MM.1S (cell line): ENCODE data around the gene PBXIP1.

Experiments used
- DNase-seq: peaks from one replicate; pipeline ENCODE4 v3.0.0-alpha.2; 2015
- H2AFZ ChIP-seq: fragments of 300-600 bp; sonication (generic); 2 replicates; pipeline ENCODE4 v1.6.0; 2016; ENCODE audit warnings: antibody characterized with exemption, low read length
- H3F3A ChIP-seq: fragments of 300-600 bp; sonication (generic); 2 replicates; pipeline ENCODE4 v1.6.1; 2016; ENCODE audit warnings: mild to moderate bottlenecking, antibody characterized with exemption, low read length, moderate library complexity, mixed read lengths; ENCODE audit not compliant: insufficient read depth
- H3K27ac ChIP-seq: fragments of 300-600 bp; sonication (generic); 2 replicates; pipeline ENCODE4 v1.5.1; 2016; ENCODE audit warnings: mild to moderate bottlenecking, low read length
- H3K27me3 ChIP-seq: fragments of 300-600 bp; sonication (generic); replicated peaks from 2 replicates; pipeline ENCODE4 v1.6.0; 2016; ENCODE audit warnings: low read length; ENCODE audit not compliant: insufficient read depth
- H3K36me3 ChIP-seq: fragments of 300-600 bp; sonication (generic); replicated peaks from 2 replicates; pipeline ENCODE4 v1.6.1; 2016; ENCODE audit warnings: mild to moderate bottlenecking, low read length, mixed read lengths; ENCODE audit not compliant: insufficient read depth
- H3K4me1 ChIP-seq: fragments of 300-600 bp; sonication (generic); 2 replicates; pipeline ENCODE4 v1.6.1; 2016; ENCODE audit warnings: low read length, mixed read lengths
- H3K4me2 ChIP-seq: fragments of 300-600 bp; sonication (generic); 2 replicates; pipeline ENCODE4 v1.6.0; 2016; ENCODE audit warnings: low read depth, low read length
- H3K4me3 ChIP-seq: fragments of 300-600 bp; sonication (generic); 2 replicates; pipeline ENCODE4 v1.5.1; 2016; ENCODE audit warnings: low read length, mixed read lengths
- H3K79me2 ChIP-seq: fragments of 300-600 bp; sonication (generic); 2 replicates; pipeline ENCODE4 v1.6.1; 2016; ENCODE audit warnings: mixed run types, low read length, mixed read lengths
- H3K9ac ChIP-seq: fragments of 300-600 bp; sonication (generic); 2 replicates; pipeline ENCODE4 v1.6.1; 2016; ENCODE audit warnings: low read length, mixed read lengths
- H3K9me2 ChIP-seq: fragments of 300-600 bp; sonication (generic); replicated peaks from 2 replicates; pipeline ENCODE4 v1.6.1; 2016; ENCODE audit warnings: mild to moderate bottlenecking, low read length, mixed read lengths; ENCODE audit not compliant: insufficient read depth
- H3K9me3 ChIP-seq: fragments of 300-600 bp; sonication (generic); replicated peaks from 2 replicates; pipeline ENCODE4 v1.6.1; 2016; ENCODE audit warnings: mild to moderate bottlenecking, low read length, mixed read lengths; ENCODE audit not compliant: insufficient read depth
- H4K20me1 ChIP-seq: fragments of 300-600 bp; sonication (generic); 2 replicates; pipeline ENCODE4 v1.6.1; 2016; ENCODE audit warnings: mild to moderate bottlenecking, low read length, moderate library complexity, mixed read lengths; ENCODE audit not compliant: insufficient read depth
- EZH2 ChIP-seq: fragments of 300-600 bp; sonication (generic); optimal IDR thresholded peaks from 2 replicates; pipeline ENCODE3; 2017; ENCODE audit warnings: low read depth, mild to moderate bottlenecking, antibody characterized with exemption, low read length, mixed read lengths
- EZH2phosphoT487 ChIP-seq: fragments of 300-600 bp; sonication (generic); IDR thresholded peaks from 2 replicates; pipeline ENCODE4 v1.6.1; 2018; ENCODE audit warnings: antibody characterized with exemption, low read length
- TF ChIP-seq, protein P1 (sequence below): fragments of 300-600 bp; sonication (generic); IDR thresholded peaks from 2 replicates; pipeline ENCODE4 v1.5.1; 2016; ENCODE audit warnings: antibody characterized with exemption, low read length, mixed read lengths

The PBXIP1 gene

GRCh38 chr1:154972213-154972516, 16.3 kb upstream of the PBXIP1 start:
- Histone ChIP-seq H3K4me3 (no peak overlapping the region), H2AFZ (no peak overlapping the region), H3K9ac (no peak overlapping the region), H3K27ac (no peak overlapping the region), H3K79me2 (peaks cover 91% of the 10 kb centered on the region), H3K4me2 (peak overlapping the region; percentile 64; the same call in 1 of the 2 replicates), H3K9me2 (no peaks in the 10 kb centered on the region), H3F3A (peaks cover 39% of the 10 kb centered on the region), H4K20me1 (no peaks in the 10 kb centered on the region), H3K4me1 (peaks cover 42% of the 10 kb centered on the region), H3K36me3 (peaks cover 11% of the 10 kb centered on the region), H3K9me3 (no peaks in the 10 kb centered on the region), H3K27me3 (no peaks in the 10 kb centered on the region)
- no peak for DNase-seq
- TF ChIP-seq EZH2phosphoT487 = no peak
- TF ChIP-seq, protein P1, sequence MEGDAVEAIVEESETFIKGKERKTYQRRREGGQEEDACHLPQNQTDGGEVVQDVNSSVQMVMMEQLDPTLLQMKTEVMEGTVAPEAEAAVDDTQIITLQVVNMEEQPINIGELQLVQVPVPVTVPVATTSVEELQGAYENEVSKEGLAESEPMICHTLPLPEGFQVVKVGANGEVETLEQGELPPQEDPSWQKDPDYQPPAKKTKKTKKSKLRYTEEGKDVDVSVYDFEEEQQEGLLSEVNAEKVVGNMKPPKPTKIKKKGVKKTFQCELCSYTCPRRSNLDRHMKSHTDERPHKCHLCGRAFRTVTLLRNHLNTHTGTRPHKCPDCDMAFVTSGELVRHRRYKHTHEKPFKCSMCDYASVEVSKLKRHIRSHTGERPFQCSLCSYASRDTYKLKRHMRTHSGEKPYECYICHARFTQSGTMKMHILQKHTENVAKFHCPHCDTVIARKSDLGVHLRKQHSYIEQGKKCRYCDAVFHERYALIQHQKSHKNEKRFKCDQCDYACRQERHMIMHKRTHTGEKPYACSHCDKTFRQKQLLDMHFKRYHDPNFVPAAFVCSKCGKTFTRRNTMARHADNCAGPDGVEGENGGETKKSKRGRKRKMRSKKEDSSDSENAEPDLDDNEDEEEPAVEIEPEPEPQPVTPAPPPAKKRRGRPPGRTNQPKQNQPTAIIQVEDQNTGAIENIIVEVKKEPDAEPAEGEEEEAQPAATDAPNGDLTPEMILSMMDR = no peak
- TF ChIP-seq EZH2 = no peak

GRCh38 chr1:154971341-154971998, 15.6 kb upstream of the PBXIP1 start:
- no peaks in the 10 kb centered on the region for H3K27me3 ChIP-seq
- H3F3A ChIP-seq = peaks cover 38% of the 10 kb centered on the region
- peak overlapping the region; percentile 53 for H3K4me3 ChIP-seq
- peak overlapping the region; percentile 86 for H3K4me2 ChIP-seq
- peaks cover 38% of the 10 kb centered on the region for H3K4me1 ChIP-seq
- TF ChIP-seq EZH2phosphoT487 (no peak), EZH2 (no peak)
- TF ChIP-seq, protein P1 = no peak
- H3K36me3 ChIP-seq = peaks cover 14% of the 10 kb centered on the region
- H3K9ac ChIP-seq = peak overlapping the region; percentile 73
- no peaks in the 10 kb centered on the region for H3K9me2 ChIP-seq
- peaks cover 91% of the 10 kb centered on the region for H3K79me2 ChIP-seq
- H2AFZ ChIP-seq = peak overlapping the region; percentile 4; the same call in 1 of the 2 replicates
- no peaks in the 10 kb centered on the region for H3K9me3 ChIP-seq
- no peaks in the 10 kb centered on the region for H4K20me1 ChIP-seq
- peak overlapping the region; percentile 65 for H3K27ac ChIP-seq
- DNase-seq = no peak

DNA sequence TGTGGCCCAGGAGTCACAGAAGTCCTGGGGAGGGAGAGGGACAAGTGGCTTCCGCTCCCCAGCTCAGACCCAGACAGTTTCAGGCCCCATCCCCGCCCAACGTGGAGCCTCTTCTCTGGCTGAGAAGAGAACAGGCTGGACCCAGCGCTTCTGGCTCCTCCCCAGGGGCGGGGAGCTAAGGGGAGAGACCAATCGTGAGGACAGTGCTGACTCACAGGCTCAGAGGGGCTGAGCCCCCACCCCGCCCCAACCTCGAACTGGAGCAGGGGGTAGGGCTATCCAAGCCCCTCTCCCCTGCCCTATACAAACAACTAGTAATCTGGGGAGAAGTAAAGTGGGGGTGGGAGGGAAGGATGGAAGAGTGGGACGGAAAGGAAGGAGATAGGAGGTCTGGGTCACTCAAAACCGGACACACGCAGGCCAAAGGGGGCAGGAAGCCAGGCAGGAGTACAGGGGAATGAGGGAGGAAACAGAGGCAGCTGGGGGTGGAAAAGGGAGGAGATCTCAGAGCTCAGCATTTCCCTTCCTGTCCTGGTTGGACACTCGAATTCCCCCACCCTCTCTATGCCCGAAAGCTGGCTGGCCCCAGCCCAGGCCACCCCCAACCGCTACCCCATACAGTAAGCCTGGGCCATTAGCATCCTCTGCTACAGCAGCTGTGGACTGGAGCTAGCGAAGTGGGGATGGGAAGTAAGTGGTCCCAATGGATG, 14.9 kb upstream of the PBXIP1 start, which contains the start of gene SHC1:
TSS of gene SHC1 (minus strand) at position 117 of the 710 bp plus-strand sequence. CDS start 221 bp downstream, outside the sequence.
- Histone ChIP-seq H2AFZ (peak within 1 kb of the TSS; percentile 4; the same call in 1 of the 2 replicates), H3K9ac (peak within 1 kb of the TSS; percentile 73), H3K27ac (peak within 1 kb of the TSS; percentile 65), H4K20me1 (no peaks in the 10 kb centered on the region), H3K9me3 (no peaks in the 10 kb centered on the region), H3K79me2 (peaks cover 91% of the 10 kb centered on the region), H3K4me2 (peak within 1 kb of the TSS; percentile 86), H3K9me2 (no peaks in the 10 kb centered on the region), H3K4me1 (peaks cover 34% of the 10 kb centered on the region), H3K36me3 (peaks cover 20% of the 10 kb centered on the region), H3K27me3 (no peaks in the 10 kb centered on the region), H3F3A (peaks cover 31% of the 10 kb centered on the region), H3K4me3 (peak within 1 kb of the TSS; percentile 53)
- peak; percentile 98 for DNase-seq
- TF ChIP-seq EZH2 (no peak), EZH2phosphoT487 (no peak)
- TF ChIP-seq, protein P1 = no peak
